Keratinocyte (primary cell): Measurements from ENCODE around the gene ADSS2. TPM values are rescaled to one million over a fixed set of nuclear protein-coding genes. Genes with fewer than 3 reads are reported as not detected.

ENCODE experiments used
- DNase-seq: peaks from one replicate; pipeline ENCODE4 v3.0.0-alpha.2; 2011; ENCODE audit warnings: low read depth, missing footprints, low spot score
- FAIRE-seq: peaks from 2 replicates; lab custom pipeline; 2011; peaks lifted over from hg19 to GRCh38; lab: Jason Lieb, UNC
- H2AFZ ChIP-seq: 2 replicates; pipeline ENCODE4 v1.6.0; 2012; ENCODE audit warnings: low read length, control low read depth, inconsistent platforms; ENCODE audit not compliant: control insufficient read depth
- H3K27ac ChIP-seq: 2 replicates; pipeline ENCODE4 v1.5.1; 2011; ENCODE audit warnings: low read length; ENCODE audit not compliant: control insufficient read depth, insufficient read depth
- H3K27me3 ChIP-seq: 3 replicates; pipeline ENCODE4 v1.6.0; 2011; ENCODE audit warnings: low read length; ENCODE audit not compliant: control insufficient read depth, insufficient read depth; ENCODE audit errors: extremely low read depth
- H3K36me3 ChIP-seq, 2 experiments: 2 replicates in 1 of 2; 3 replicates in 1 of 2; pipeline ENCODE4 v1.5.1; 2011; ENCODE audit warnings: low read length in 2 of 2, mild to moderate bottlenecking in 1 of 2; ENCODE audit not compliant: control insufficient read depth in 2 of 2, insufficient read depth in 2 of 2; ENCODE audit errors: extremely low read depth in 1 of 2
- H3K4me1 ChIP-seq: 3 replicates; pipeline ENCODE4 v1.5.1; 2011; ENCODE audit warnings: low read length; ENCODE audit not compliant: control insufficient read depth, insufficient read depth; ENCODE audit errors: extremely low read depth
- H3K4me2 ChIP-seq: 3 replicates; pipeline ENCODE4 v1.6.0; 2011; ENCODE audit warnings: low read depth, low read length; ENCODE audit not compliant: control insufficient read depth, insufficient read depth; ENCODE audit errors: extremely low read depth
- H3K4me3 ChIP-seq, 3 experiments: fragments of 200-600 bp in 1 of 3; sonication (generic) in 1 of 3; 2 replicates in 2 of 3; 3 replicates in 1 of 3; pipeline ENCODE4 v1.5.1; 2011 to 2016; ENCODE audit warnings: low read length in 3 of 3, mild to moderate bottlenecking in 3 of 3, control low read depth in 2 of 3, inconsistent platforms in 1 of 3, low read depth in 1 of 3, mixed read lengths in 1 of 3, mixed run types in 1 of 3, moderate library complexity in 1 of 3; ENCODE audit not compliant: control insufficient read depth in 2 of 3, insufficient read depth in 2 of 3; ENCODE audit errors: extremely low read depth in 1 of 3
- H3K79me2 ChIP-seq: 2 replicates; pipeline ENCODE4 v1.6.0; 2012; ENCODE audit warnings: low read length; ENCODE audit not compliant: control insufficient read depth, insufficient read depth
- H3K9ac ChIP-seq: 3 replicates; pipeline ENCODE4 v1.6.0; 2011; ENCODE audit warnings: low read length; ENCODE audit not compliant: control insufficient read depth, insufficient read depth; ENCODE audit errors: extremely low read depth
- H3K9me1 ChIP-seq: 3 replicates; pipeline ENCODE4 v1.6.0; 2011; ENCODE audit warnings: low read length; ENCODE audit not compliant: control insufficient read depth, insufficient read depth; ENCODE audit errors: extremely low read depth
- H3K9me3 ChIP-seq: 2 replicates; pipeline ENCODE4 v1.5.1; 2012; ENCODE audit warnings: low read depth, low read length; ENCODE audit not compliant: control insufficient read depth
- H4K20me1 ChIP-seq: 3 replicates; pipeline ENCODE4 v1.6.0; 2011; ENCODE audit warnings: low read length; ENCODE audit not compliant: control insufficient read depth, insufficient read depth; ENCODE audit errors: extremely low read depth
- CTCF ChIP-seq, 3 experiments: IDR thresholded peaks in 1 of 3; conservative IDR thresholded peaks in 1 of 3; optimal IDR thresholded peaks in 1 of 3; 2 replicates in 2 of 3; 3 replicates in 1 of 3; pipeline versions ENCODE3 to v1.5.1; 2011; ENCODE audit warnings: low read length in 3 of 3, mild to moderate bottlenecking in 3 of 3, moderate library complexity in 2 of 3, control low read depth in 1 of 3, inconsistent platforms in 1 of 3; ENCODE audit not compliant: insufficient read depth in 2 of 3; ENCODE audit errors: extremely low read depth in 1 of 3
- EZH2 ChIP-seq: IDR thresholded peaks from one replicate; pipeline ENCODE4 v1.6.1; 2012; ENCODE audit warnings: inconsistent platforms, mild to moderate bottlenecking, low read length, moderate library complexity
- dilution Hi-C: fragments of 300-500 bp; cut with MboI; formaldehyde crosslinking; loops from one replicate; pipeline ENCODE4 v1.7.0; 2020; ENCODE audit warnings: low sequenced_read_pairs; ENCODE audit not compliant: extremely low pct_ligation_motif_present
- polyA plus RNA-seq, 5 experiments: library from polyadenylated mRNA; depleted of rRNA in 3 of 5; stranded (reverse) in 3 of 5; stranded (forward) in 1 of 5; unstranded in 1 of 5; fragments of >200 nt; gene quantifications; 1 replicate in 1 of 5; 2 replicates in 3 of 5; 3 replicates in 1 of 5; pipeline versions ENCODE4 v1.2.1 to v1.2.3, GENCODE V29; 2011 to 2012; ENCODE audit warnings: missing spikeins in 2 of 5, low read depth in 1 of 5, low replicate concordance in 1 of 5

The ADSS2 gene
- polyA plus RNA-seq, 1 donor (not counting 4 experiments of a cell fraction or from before 2014, with no cell fraction given) = 53.5 TPM

GRCh38 chr1:244429818-244430217 lies 21.9 kb downstream of the ADSS2 start:
- Histone ChIP-seq H3K9me1 (no peaks in the 10 kb centered on the region), H3K27ac (no peak overlapping the region), H2AFZ (no peak overlapping the region), H3K4me2 (no peak overlapping the region), H3K36me3 (peaks cover 2 to 12% of the 10 kb centered on the region in 2 experiments), H3K4me1 (no peaks in the 10 kb centered on the region), H3K4me3 (no peak overlapping the region), H4K20me1 (no peaks in the 10 kb centered on the region), H3K27me3 (no peaks in the 10 kb centered on the region), H3K79me2 (peaks cover 2% of the 10 kb centered on the region), H3K9me3 (no peaks in the 10 kb centered on the region), H3K9ac (no peak overlapping the region)
- FAIRE-seq (no peak), DNase-seq (no peak)
- dilution Hi-C loops = no loop called here
- no peak for TF ChIP-seq CTCF (optimal IDR thresholded peaks at IDR 0.05 in 1 of 3, IDR thresholded peaks at IDR 0.05 in 1 of 3, conservative IDR thresholded peaks at IDR 0.05 in 1 of 3; ENCODE audit: extremely low read depth in 1 of 3, insufficient read depth in 2 of 3, low read length in 3 of 3)
- no peak for TF ChIP-seq EZH2

GRCh38 chr1:244427647-244428046 lies 24.1 kb downstream of the ADSS2 start:
- Histone ChIP-seq H3K27me3 (no peaks in the 10 kb centered on the region), H3K4me1 (no peaks in the 10 kb centered on the region), H3K4me3 (no peak overlapping the region), H3K27ac (no peak overlapping the region), H3K4me2 (no peak overlapping the region), H3K36me3 (peaks cover 6 to 8% of the 10 kb centered on the region in 2 experiments), H3K79me2 (no peaks in the 10 kb centered on the region), H4K20me1 (no peaks in the 10 kb centered on the region), H2AFZ (no peak overlapping the region), H3K9ac (no peak overlapping the region), H3K9me3 (no peaks in the 10 kb centered on the region), H3K9me1 (no peaks in the 10 kb centered on the region)
- peak; percentile 23 for FAIRE-seq
- no peak for DNase-seq
- no peak for TF ChIP-seq EZH2
- no peak for TF ChIP-seq CTCF (optimal IDR thresholded peaks at IDR 0.05 in 1 of 3, IDR thresholded peaks at IDR 0.05 in 1 of 3, conservative IDR thresholded peaks at IDR 0.05 in 1 of 3; ENCODE audit: extremely low read depth in 1 of 3, insufficient read depth in 2 of 3, low read length in 3 of 3)
- dilution Hi-C loops = no loop called here
